Endothelial cell (in vitro differentiated cells): Measurements from ENCODE around the gene TCF23. TPM values are rescaled to one million over a fixed set of nuclear protein-coding genes. Genes with fewer than 3 reads are reported as not detected.

ENCODE experiments used
- DNase-seq: peaks from one replicate; pipeline ENCODE4 v3.0.0; 2021; ENCODE audit warnings: low spot score
- H3K27ac Mint-ChIP-seq: one replicate; pipeline ENCODE4 v1.8.0; 2021; ENCODE audit warnings: mixed read lengths, inconsistent platforms; ENCODE audit not compliant: unreplicated experiment
- H3K27me3 Mint-ChIP-seq: one replicate; pipeline ENCODE4 v1.8.0; 2021; ENCODE audit warnings: mild to moderate bottlenecking, moderate library complexity, mixed read lengths, inconsistent platforms; ENCODE audit not compliant: unreplicated experiment
- H3K36me3 Mint-ChIP-seq: one replicate; pipeline ENCODE4 v1.8.0; 2021; ENCODE audit warnings: mild to moderate bottlenecking, low read depth, mixed read lengths, inconsistent platforms; ENCODE audit not compliant: unreplicated experiment
- H3K4me1 Mint-ChIP-seq: one replicate; pipeline ENCODE4 v1.8.0; 2021; ENCODE audit warnings: mild to moderate bottlenecking, mixed read lengths, inconsistent platforms; ENCODE audit not compliant: unreplicated experiment
- H3K4me3 Mint-ChIP-seq: one replicate; pipeline ENCODE4 v1.8.0; 2021; ENCODE audit warnings: mild to moderate bottlenecking, mixed read lengths, inconsistent platforms; ENCODE audit not compliant: unreplicated experiment
- H3K9me3 Mint-ChIP-seq: one replicate; pipeline ENCODE4 v1.8.0; 2021; ENCODE audit warnings: mixed read lengths, inconsistent platforms; ENCODE audit not compliant: unreplicated experiment
- total RNA-seq: library from RNA; stranded (reverse); fragmentation: NEBNext Ultra II Directional; extraction: Animal tissue kit (Norgen Biotek cat#: 25700); gene quantifications from one replicate; pipeline ENCODE4 v1.2.1, GENCODE V29; 2021; ENCODE audit not compliant: unreplicated experiment
- TF ChIP-seq, protein P1 (sequence below): fragments of 200-600 bp; sonication (generic); IDR thresholded peaks from one replicate; pipeline ENCODE4 v1.5.0; 2021; ENCODE audit warnings: antibody characterized with exemption; ENCODE audit not compliant: unreplicated experiment

TCF23 gene
- total RNA-seq, 1 donor from 2014 or later = not detected

DNA sequence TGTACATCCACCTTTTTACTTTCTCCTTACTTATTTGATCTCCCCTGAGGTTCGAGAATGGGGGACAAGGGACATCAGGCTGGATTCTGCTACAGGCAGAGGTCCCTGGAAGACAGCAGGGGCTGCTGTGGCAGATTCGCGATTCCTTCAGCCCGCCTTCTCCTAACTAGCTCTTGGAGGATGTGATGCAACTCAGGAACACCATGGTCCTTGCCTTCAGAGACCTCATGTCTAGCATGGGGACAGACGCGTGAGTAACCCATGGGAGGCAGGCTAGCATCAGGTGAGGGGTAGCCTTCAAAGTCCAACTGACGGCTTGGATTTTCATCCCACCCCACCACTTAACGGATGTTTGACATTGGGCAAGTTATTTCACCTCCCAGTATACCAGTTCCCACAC lies 869 bp upstream of the TCF23 start:
- H3K36me3 Mint-ChIP-seq = no peaks in the 10 kb centered on the region
- no peak overlapping the region for H3K27ac Mint-ChIP-seq
- H3K9me3 Mint-ChIP-seq = no peaks in the 10 kb centered on the region
- no peaks in the 10 kb centered on the region for H3K4me1 Mint-ChIP-seq
- DNase-seq = no peak
- peaks cover 4% of the 10 kb centered on the region for H3K27me3 Mint-ChIP-seq
- TF ChIP-seq, protein P1, sequence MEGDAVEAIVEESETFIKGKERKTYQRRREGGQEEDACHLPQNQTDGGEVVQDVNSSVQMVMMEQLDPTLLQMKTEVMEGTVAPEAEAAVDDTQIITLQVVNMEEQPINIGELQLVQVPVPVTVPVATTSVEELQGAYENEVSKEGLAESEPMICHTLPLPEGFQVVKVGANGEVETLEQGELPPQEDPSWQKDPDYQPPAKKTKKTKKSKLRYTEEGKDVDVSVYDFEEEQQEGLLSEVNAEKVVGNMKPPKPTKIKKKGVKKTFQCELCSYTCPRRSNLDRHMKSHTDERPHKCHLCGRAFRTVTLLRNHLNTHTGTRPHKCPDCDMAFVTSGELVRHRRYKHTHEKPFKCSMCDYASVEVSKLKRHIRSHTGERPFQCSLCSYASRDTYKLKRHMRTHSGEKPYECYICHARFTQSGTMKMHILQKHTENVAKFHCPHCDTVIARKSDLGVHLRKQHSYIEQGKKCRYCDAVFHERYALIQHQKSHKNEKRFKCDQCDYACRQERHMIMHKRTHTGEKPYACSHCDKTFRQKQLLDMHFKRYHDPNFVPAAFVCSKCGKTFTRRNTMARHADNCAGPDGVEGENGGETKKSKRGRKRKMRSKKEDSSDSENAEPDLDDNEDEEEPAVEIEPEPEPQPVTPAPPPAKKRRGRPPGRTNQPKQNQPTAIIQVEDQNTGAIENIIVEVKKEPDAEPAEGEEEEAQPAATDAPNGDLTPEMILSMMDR = no peak
- no peak overlapping the region for H3K4me3 Mint-ChIP-seq

DNA sequence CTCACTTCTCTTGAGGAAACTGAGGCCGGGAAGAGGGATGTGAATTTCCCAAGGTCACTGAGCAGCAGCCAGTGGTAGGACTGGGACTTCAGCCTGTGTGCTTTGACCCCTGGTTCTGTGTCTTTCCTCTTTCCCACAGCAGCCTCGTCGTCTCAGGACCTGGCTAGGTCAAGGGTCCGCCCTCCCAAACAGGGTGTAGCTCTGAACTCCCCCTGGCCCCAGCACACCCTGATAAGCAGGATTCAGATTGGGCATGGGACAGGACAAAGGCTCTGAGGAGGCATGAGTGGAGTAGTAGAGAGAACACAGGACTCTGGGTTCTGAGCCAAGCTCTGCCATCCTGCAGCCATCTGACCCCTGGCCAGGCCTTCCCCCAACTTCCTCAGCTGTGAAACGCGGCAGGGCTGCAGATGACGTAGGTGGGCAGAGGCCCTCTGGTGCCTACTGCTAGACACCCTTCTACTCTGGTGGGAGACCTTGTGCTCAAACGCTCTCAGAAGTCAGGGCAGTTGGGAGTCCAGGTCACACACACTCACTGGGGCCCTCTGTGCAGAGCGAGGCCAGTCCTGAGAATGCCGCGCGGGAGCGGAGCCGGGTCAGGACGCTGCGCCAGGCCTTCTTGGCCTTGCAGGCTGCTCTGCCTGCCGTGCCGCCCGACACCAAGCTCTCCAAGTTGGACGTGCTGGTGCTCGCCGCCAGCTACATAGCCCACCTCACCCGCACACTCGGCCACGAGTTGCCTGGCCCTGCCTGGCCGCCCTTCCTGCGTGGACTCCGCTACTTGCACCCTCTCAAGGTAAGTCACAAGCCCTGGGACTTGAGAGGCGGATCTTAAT lies 984 bp downstream of the TCF23 start:
- TF ChIP-seq, protein P1 = no peak
- H3K27ac Mint-ChIP-seq = no peak overlapping the region
- DNase-seq = no peak
- H3K4me1 Mint-ChIP-seq = no peaks in the 10 kb centered on the region
- H3K9me3 Mint-ChIP-seq = no peaks in the 10 kb centered on the region
- H3K36me3 Mint-ChIP-seq = no peaks in the 10 kb centered on the region
- H3K27me3 Mint-ChIP-seq = peaks cover 2% of the 10 kb centered on the region
- no peak overlapping the region for H3K4me3 Mint-ChIP-seq

DNA sequence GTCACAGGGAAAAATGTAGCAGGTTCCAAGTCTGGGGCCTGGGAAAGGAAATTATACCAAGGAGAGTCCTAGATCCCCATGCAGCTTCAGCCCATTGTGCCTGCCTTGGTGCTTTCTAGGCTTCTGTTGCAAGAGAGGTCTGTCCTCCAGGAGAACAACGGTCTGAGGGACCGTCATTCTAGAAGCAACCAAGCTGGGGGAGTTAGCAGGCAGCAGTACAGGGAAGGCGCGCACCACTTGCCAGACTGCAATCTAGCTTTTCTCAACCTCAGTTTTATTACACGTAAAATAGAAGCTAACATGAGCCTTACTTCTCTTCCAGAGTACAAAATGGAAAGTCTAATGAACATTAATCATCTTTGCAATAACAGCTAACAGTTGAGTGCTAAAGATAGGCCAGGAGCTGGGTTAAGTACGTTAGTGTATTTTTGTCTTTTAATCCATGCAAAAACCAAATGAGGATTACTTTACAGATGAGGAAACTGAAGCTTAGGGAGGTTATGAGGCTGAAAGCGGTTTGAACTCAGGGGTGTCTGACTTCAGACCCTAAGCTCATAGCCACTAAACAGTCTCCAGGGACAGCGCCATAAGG lies 1.9 kb downstream of the TCF23 start:
- TF ChIP-seq, protein P1 = no peak
- H3K36me3 Mint-ChIP-seq = no peaks in the 10 kb centered on the region
- H3K27ac Mint-ChIP-seq = no peak overlapping the region
- H3K4me3 Mint-ChIP-seq = no peak overlapping the region
- H3K9me3 Mint-ChIP-seq = no peaks in the 10 kb centered on the region
- DNase-seq = no peak
- no peaks in the 10 kb centered on the region for H3K4me1 Mint-ChIP-seq
- no peaks in the 10 kb centered on the region for H3K27me3 Mint-ChIP-seq

DNA sequence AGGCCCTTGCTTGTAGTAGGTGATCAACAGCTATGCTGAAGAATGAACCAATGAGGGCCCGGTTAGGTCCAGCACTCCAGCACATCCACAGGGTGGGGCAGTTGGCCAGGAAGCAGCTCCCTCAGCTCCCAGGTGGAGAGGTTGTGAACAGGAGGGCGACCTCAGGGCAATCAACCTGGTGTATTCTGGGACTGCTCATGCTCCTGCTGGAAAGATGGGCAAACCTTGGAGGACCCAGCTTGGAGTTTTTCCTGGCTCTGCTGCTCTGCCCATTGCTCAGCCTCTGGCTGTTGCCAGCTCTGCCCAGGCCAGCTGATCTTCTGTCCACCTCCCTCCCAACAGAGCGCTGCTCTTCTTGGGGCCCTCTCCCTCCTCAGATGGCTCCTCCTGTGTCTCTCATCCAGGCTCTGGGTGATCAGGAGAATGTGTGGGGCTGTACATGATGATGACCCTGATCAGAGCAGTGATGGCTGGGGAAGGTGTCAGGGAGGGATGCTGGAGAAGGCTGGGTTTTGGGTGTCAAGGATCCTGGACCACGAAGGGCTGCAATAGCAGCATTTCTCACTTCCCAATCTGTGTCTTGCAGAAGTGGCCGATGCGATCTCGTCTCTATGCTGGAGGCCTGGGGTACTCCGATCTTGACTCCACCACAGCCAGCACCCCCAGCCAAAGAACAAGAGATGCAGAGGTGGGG lies 3.4 kb downstream of the TCF23 start:
- H3K4me1 Mint-ChIP-seq = no peaks in the 10 kb centered on the region
- H3K27ac Mint-ChIP-seq = no peak overlapping the region
- no peak for DNase-seq
- no peaks in the 10 kb centered on the region for H3K9me3 Mint-ChIP-seq
- TF ChIP-seq, protein P1 = no peak
- H3K36me3 Mint-ChIP-seq = no peaks in the 10 kb centered on the region
- no peak overlapping the region for H3K4me3 Mint-ChIP-seq
- H3K27me3 Mint-ChIP-seq = no peaks in the 10 kb centered on the region
